ENCODE data around the gene ZNF534.
"Not testable (repeated sequence)": the region's sequence is repeated elsewhere in the genome, so short reads cannot be mapped to it uniquely, and the experiment has no call there.

Gene ZNF534

GRCh38 chr19:52500474-52500873 is 71.5 kb downstream of the ZNF534 start:
- DNase-seq = not testable (repeated sequence)

GRCh38 chr19:52500991-52501390 is 72.0 kb downstream of the ZNF534 start:
- DNase-seq = not testable (repeated sequence)
